22Rv1 (cell line): ENCODE measurements around the gene SHFL.

Experiments used
- CTCF ChIP-seq: fragments of 450-650 bp; IDR thresholded peaks from 2 replicates; pipeline ENCODE4 v1.5.1; 2017; ENCODE audit warnings: mild to moderate bottlenecking
- ZFX ChIP-seq: fragments of 450-650 bp; IDR thresholded peaks from 2 replicates; pipeline ENCODE4 v1.6.1; 2017; ENCODE audit warnings: antibody characterized with exemption, borderline replicate concordance

GRCh38 chr19:10049626-10050025 lies 36.5 kb upstream of the SHFL start:
- TF ChIP-seq CTCF (no peak), ZFX (no peak)
